HG03521 (cell line): ENCODE results near the gene ADAP1.

ENCODE experiments used
- ATAC-seq: cut with Tn5 transposase; IDR thresholded peaks from one replicate; pipeline ENCODE4 v1.9.1; 2021; ENCODE audit warnings: mild to moderate bottlenecking, moderate library complexity; ENCODE audit not compliant: unreplicated experiment

ADAP1 gene

DNA sequence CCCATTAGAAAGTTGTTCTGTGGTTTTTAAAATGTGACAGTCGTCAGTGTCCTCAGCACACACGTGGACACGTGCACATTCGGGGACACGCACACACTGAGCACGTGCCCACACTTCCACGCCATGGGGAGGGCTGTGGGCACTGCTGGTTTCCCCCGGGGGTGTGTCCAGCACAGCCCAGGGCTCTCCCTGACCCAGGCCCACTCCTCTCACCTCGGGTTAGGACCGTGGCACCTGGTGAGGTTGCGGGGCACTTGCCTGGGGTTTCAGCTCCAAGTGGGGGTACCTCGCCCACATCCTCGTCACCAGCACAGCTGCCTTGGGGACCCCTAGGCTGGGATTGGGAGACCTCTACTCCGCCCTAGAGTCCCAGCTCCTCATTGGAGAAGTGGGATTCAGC lies 57.4 kb downstream of the ADAP1 start:
- ATAC-seq: no peak

DNA sequence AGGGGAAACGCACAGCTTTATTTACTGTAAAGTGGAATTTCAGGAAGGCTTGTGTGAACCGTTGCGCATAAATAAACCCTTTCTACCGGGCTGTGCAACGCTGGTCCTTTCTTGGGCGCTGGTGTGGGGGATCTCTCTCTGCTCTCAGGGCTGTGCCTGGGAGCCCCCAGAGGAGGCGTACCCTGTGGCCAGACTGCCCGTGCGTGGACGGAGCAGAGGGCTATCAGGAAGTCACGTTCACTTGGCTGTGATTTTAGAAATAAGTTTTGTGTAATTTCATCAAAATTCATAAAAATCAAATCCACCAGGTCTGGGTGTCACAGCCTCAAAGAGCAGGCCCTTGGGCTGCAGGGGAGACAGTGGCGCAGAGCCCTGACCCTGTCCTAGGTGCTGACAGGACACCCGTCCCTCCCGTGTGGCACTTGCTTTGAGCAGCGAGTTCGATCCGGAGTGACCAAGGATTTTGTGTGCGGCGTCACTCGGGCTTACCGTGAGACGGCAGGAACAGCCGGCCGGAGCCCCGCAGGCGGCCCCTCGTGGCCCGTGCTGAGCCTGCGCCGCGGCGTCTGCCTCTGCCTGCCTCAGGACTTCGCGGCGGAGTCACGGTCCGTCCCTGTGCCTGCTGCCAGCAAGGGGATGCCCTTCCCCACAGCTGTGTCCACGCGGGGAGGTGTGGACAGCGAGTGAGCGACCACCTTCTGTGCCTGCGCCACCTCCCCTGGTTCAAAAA lies 58.0 kb downstream of the ADAP1 start:
- no peak for ATAC-seq

DNA sequence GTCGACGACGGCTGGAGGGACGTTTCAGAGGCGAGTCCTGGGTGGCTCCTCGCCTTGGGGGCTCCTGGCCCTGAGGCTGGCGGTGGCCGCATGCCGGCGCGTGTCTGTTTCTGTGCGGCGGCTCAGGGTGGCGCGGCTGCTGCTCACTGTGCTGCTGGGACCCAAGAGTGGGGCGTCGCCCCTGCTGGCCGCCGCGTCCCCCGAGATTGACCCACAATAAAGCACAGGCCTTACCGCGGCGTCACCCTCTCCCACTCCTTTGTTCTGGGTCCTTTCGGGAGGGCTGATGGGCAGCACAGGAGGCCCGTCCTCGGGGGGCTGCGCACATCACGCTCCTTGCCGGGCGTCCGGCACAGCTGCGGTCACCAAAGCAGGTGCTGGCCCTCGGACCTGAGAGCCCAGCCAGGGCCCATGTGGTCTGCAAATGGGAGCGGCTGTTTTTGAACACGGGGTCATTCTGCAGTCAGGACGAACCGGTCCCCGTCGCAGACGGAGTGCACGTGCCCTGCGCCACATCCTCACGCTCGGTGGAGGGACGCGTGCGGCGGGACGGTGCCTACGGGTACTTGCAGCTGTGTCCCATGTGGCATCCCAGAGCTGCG lies 58.9 kb downstream of the ADAP1 start:
- ATAC-seq: no peak

DNA sequence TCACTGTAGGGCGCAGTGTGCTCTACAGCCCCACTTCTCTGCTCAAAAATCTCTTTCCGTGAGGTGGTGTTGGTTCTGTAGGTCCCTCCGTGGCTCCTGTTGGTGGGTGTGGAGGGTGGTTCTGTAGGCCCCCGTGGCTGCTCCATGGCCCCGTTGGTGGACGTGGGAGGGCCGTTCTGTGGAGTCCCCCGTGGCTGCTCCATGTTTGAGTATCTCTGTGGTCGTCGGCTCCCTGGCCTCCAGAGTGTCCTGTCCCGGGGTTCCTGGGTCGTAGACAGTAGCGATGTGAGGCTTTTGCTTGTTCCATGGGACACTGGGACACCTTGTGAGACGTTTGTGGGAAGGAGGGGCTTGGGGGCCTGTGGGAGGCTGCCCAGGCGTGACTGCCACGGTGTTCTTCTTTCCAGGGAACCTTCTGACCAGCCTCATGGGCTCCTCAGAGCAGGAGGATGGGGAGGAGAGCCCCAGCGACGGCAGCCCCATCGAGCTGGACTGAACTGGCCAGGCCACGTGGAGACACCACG lies 59.5 kb downstream of the ADAP1 start:
- ATAC-seq: no peak

DNA sequence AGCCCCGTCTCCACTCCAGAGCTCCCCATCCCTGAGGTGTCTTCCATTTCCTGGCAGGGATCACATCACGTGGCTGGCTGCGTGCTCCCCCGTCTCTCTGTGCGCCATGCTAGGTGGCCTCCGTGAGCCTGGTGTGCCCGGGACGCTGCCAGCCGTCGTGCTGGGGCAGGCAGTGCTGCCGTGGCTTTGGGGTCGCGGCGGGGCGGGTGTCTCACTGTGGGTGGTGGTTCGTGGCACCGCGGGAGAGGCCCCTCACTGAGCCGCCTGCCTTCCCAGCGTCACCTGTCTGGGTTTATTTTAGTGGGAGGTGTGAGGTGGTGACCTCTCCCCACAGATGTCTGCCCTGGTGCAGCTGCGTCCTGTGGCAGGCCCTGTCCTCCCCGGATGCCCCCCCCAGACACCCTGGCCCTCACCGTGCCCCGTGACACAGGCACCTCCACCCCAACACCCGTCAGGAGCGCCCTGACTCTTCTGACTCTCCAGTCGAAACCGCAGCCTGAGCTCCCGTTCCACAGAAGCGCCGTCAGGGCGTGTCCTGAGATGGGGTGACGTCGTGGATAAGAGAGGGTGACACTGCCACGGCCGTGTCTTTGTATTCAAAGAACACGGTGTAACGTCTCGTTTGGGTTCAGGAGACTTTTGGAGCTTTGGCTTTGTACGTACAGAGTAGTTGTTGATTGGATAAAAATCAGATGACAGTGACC lies 60.2 kb downstream of the ADAP1 start:
- ATAC-seq: no peak

DNA sequence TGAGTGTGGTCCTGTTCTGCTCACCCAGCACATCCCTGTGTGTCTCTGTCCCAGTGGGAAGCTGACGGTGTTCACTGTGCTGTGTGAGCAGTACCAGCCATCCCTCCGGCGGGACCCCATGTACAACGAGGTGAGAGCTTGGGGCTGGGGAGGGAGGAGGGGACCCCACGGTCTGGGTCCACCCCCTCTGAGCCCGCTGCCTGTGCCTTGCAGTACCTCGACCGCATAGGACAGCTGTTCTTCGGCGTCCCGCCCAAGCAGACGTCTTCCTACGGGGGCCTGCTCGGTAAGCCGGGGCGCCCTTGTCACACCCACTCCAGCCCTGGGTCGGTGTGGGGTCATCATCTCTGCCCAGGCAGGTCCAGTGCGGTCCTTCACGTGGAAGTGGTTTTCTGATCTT lies 60.8 kb downstream of the ADAP1 start:
- ATAC-seq: no peak

DNA sequence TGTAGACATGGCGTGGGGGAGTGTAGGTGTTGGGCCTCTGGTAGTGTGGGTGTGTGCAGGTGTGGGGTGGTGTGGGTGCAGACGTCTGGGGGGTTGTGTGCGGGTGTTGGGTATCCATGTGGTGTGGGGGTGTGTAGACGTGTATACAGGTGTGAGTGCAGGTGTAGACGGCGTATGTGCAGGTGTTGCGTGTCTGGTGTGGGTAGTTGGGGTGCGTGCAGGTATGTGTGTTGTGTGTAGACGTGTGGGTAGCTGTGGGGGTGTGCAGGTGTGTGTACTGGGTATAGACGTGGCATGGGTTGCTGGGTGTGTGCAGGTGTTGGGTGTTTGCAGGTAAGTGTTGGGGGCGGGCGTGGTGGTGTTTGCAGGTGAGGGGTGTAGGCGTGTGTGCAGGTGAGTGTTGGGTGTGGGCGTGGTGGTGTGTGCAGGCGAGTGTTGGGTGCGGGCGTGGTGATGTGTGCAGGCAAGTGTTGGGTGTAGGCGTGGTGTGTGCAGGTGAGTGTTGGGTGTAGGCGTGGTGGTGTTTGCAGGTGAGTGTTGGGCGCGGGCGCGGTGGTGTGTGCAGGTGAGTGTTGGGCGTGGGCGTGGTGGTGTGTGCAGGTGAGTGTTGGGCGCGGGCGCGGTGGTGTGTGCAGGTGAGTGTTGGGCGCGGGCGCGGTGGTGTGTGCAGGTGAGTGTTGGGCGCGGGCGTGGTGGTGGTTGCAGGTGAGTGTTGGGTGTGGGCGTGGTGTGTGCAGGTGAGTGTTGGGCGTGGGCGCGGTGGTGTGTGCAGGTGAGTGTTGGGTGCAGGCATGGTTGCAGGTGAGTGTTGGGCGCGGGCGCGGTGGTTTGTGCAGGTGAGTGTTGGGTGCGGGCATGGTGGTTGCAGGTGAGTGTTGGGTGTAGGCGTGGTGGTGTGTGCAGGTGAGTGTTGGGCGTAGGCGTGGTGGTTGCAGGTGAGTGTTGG lies 61.6 kb downstream of the ADAP1 start:
- ATAC-seq: no peak

DNA sequence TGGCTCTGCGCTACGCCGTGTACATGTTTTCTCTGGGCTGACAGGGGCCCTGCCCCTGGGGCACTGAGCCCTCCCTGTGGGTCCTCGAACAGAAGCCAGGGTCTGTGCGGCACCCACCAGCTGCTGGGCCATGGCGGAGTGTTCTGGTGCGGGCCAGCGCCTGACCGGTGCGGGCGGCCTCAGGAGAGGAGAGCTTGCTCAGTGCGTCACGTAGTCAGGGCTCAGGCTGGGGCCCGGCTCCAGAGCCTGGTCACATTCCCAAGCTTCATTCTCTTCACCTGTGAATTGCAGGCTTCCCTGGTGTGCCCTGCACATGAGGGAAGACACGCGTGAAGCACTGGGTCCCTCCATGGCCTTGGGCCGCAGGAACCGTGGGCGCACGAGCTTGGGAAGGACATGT lies 62.7 kb downstream of the ADAP1 start:
- no peak for ATAC-seq

DNA sequence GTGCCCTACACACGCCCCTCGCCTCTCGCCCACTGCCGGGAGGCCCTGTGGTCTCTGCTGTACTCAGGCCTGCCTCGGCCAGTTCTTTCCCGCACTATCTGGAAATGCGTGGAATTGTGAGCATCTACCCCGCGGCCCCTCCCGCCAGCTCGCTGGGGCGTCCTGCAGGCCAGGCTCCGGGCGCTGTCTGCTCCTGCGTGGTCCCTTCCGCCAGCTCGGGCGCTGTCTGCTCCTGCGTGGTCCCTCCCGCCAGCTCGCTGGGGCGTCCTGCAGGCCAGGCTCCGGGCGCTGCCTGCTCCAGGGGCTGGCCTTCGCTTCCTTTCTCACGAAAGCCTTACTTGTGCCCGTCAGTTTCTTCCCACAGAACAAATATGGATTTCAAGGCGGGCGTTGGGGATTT lies 63.2 kb downstream of the ADAP1 start:
- no peak for ATAC-seq

DNA sequence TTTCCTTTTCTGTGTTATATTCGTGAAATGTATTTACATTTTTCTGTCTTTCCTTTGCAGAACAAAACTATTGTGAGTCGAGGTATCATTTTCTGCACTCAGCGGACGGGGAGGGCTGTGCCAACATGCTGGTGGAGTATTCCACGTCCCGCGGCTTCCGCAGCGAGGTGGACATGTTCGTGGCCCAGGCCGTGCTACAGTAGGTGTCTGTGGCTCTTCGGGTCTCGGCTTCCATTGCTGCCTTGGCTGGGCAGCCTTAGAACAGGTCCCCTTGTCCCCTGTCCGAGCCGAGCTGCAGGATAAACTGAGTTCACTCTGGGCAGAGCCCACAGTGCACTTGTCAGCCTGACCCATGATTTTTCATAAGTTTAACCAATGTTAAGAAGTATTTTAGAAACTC lies 63.6 kb downstream of the ADAP1 start:
- ATAC-seq: no peak

DNA sequence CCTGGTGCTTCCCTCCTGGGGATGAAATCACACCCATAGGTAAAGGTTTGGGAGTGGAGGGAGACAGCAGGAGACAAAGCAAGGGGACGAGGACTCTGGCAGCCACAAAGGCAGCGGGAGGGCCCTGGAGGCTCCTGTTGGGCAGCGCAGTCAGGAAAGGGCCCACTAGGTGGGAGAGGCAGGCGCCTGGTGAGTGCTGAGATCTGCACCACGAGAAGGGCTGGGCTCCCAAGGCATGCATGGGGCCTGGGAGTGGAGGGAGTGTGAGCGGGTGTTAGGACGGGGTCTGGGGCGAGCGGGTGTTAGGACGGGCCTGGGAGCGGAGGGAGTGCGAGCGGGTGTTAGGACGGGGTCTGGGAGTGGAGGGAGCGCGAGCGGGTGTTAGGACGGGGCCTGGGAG lies 65.1 kb downstream of the ADAP1 start:
- ATAC-seq: no peak

DNA sequence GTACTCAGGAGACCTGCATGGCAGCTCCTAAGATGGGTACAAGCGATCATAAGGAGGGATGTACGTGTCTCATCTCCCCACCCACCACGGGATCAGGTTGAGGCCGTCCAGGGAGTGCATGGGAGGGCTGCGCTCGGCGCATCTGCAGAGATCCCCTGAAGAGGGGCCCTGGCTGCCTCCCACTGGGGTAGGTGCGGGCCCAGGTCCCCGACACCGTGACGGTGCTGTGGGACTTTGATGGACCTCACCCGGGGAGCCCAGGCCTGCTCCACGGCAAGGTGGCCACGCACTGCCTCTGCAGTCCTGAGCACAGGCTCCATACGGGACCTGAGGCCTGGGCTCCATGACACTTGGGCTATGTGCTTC lies 65.5 kb downstream of the ADAP1 start:
- ATAC-seq: no peak

DNA sequence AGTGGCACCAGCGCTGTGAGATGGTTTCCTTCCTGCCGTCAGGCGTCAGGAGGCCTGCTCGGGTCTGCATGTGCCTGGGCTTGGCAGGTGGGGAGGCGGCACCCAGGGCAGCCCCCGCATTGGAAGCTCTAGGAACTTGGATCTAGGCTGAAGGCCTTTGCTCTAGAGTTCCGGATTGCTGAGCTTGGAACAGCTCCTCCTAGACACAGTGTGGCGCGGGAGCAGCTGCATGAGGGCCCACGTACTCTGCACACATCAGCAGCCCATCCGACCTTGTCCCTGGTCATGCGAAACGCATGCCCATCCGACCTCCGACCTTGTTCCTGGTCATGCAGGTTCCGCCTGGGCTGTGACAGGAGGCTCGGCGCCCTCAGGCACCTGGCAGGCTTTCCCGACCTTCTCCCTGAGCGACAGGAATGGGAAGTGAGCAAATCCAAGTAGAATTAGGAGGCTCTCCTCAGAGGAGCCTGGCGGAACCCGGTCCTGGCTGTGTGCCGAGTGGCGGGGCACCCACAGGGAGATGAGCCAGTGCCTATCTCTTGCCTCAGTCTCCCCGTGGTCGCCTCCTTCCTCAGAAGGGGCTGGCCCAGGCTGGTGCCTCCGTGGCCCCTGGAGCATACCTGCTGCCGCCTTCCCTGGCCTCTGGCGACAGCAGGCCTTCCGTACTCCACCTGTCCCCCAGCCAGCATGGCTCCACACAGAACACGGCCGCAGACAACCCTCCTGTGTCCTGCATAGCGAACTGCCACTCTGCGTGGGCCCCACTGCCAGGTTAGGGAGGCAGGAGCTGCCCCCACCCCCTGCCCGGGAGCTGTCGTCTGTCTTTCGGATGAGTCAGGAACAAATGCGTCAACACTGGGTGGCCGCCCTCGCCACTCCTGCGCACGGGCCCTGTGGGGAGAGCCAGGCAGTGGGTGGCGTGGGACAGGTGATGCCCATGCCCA lies 66.1 kb downstream of the ADAP1 start:
- no peak for ATAC-seq

DNA sequence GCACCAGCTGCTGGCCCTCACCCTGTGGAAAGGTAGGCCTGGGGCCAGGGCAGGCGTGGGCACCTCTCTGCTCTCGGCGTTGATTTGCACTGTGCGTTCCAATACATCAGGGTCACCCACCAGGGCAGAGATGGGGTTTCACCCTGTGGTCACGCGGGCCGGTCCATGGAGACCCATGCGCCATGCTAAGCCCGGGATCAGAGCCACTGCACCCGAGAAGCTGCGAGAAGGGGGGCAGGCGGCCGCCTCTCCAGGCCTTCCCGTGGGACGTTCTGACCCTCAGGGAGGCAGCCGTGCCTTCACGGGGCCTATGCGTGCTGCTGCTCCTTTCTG lies 67.0 kb downstream of the ADAP1 start:
- ATAC-seq: no peak

DNA sequence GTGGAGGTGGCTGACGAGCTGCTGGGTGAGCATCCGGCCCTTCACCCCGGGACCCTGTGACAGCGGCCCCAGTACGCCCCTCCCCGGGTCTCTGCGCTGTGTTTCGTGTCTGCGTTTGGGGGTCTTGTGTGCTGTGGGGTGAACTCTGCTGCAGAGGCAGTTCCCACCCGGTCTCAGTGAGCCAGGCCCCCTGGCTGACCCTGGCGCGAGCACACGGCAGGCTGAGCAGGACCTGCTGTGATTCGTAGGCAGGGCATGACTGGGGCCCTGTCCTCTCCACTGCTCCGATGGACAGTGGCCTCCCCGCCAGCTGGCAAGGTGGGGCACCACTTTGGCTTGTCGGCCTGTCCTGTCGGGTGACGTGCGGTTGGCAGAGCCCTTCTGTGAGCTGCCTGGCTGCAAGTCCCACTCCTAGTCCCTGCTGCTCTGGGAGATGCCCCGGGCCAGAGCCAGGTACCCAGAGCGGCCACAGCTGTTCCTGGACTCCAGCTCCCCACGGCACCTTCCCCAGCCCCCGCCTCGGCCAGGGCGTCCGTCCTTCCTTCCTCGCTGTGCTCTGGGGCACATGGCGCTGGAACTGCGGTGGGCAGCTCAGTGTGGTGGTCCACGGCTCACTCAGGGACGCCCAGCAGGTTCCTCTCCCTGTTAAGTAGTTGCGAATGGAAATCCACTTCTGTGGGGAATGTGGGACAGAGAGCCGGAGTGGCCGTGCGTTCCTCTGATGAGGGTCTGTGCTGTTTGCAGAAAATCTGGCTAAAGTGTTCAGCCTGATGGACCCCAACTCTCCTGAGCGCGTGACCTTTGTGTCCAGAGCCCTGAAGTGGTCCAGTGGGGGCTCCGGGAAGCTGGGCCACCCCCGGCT lies 67.6 kb downstream of the ADAP1 start:
- ATAC-seq: no peak

DNA sequence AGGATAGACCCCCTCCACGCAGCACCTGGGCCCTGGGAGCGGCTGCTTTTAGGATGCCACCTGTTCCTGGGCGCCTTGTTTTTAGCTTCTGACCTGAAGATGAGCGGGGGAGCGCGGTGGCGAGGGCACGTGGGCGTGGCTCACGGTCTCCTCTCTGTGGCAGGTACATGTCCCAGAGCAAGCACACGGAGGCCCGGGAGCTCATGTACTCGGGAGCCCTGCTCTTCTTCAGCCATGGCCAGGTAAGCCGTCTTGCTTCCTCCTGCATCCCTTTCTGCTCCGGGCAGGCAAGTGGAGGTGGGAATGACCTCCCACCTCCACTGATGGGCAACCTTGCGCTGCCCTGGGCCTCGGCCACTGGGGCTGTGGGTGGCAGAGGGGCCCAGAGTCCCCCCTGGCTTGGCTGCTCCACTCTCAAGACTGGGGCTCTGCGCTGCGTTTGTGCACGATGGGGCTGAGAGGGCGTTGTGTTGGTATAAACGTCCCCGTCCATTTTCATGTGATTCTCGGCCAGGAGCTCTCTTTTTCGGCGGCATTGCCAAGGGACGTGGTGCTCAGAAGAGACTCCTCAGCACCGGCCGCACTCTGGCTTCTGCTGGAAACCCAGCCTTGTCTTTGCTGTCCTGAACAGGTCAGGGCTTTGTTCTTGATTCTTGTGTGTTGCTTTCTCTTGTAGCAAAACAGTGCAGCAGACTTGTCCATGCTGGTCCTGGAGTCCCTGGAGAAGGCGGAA lies 68.4 kb downstream of the ADAP1 start:
- ATAC-seq: no peak

DNA sequence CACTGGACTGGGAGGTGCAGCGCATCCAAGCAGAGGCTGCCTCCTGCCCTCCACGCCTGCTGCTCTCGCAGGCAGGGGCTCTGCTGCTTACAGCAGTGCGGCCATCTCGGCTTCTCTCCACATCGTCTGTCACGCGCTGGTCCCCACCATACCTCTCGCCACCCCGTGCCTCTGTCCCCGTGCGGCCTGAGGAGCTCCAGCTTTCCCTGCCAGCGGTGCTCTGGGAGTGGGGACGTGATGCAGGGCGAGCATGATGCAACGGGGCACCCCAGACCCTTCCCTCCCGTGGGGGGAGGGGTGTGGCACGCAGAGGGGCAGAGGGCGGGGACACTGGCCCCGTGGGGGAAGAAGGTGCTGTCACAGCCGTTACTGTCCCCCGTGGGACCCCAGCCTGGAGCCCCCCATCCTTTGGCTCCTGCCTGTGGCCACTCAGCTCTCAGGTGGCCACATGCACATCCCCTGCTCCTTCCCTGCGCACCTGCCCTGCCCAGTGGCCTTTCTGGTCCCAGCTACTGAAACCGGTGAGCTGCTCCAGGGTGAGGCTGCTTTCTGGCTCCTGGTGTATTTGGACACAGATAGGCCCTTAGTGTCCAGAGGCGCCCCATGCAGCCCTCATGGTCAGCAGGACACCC lies 69.1 kb downstream of the ADAP1 start:
- ATAC-seq: no peak
